Transverse colon (tissue), 4 donors: ENCODE results near the gene PRPH2. TPM values are rescaled to one million over a fixed set of nuclear protein-coding genes. Genes with fewer than 3 reads are reported as not detected.
A peak's percentile ranks its signal among the peaks of the same experiment; 100 is the strongest.

Experiments used
- DNase-seq: peaks from one replicate; pipeline ENCODE4 v3.0.0-alpha.2; 2019
- H3K27ac ChIP-seq, 4 donors: fragments of 200-600 bp; sonication (generic); 2 replicates each; pipeline ENCODE4 v1.5.1; 2016 to 2018; ENCODE audit warnings: inconsistent platforms in 4 of 4
- H3K27me3 ChIP-seq: fragments of 200-600 bp; sonication (generic); 2 replicates; pipeline ENCODE4 v1.5.1; 2017; ENCODE audit warnings: inconsistent platforms
- H3K36me3 ChIP-seq, 4 donors: fragments of 200-600 bp; sonication (generic); 2 replicates each; pipeline ENCODE4 v1.5.1; 2017 to 2019; ENCODE audit warnings: inconsistent platforms in 4 of 4
- H3K4me1 ChIP-seq, 4 donors: fragments of 200-600 bp; sonication (generic); 2 replicates each; pipeline ENCODE4 v1.5.1; 2017 to 2020; ENCODE audit warnings: inconsistent platforms in 4 of 4
- H3K4me3 ChIP-seq, 4 donors: fragments of 200-600 bp; sonication (generic); 1 replicate in 1 of 4; 2 replicates in 3 of 4; pipeline versions ENCODE4 v1.5.1 to v1.6.1; 2017 to 2019; ENCODE audit warnings: inconsistent platforms in 4 of 4
- H3K9me3 ChIP-seq, 2 donors: fragments of 200-600 bp; sonication (generic); 2 replicates each; pipeline ENCODE4 v1.5.1; 2017 to 2019; ENCODE audit warnings: inconsistent platforms in 2 of 2
- EP300 ChIP-seq: sonication (generic); formaldehyde crosslinking; IDR thresholded peaks from one replicate; pipeline ENCODE4 v1.6.1; 2017; ENCODE audit warnings: antibody characterized with exemption, low read depth
- POLR2A ChIP-seq: fragments of 450-650 bp; IDR thresholded peaks from one replicate; pipeline ENCODE4 v1.6.1; 2016; ENCODE audit warnings: antibody characterized with exemption, mild to moderate bottlenecking, moderate library complexity
- POLR2AphosphoS5 ChIP-seq, 3 donors: sonication (generic); formaldehyde crosslinking; IDR thresholded peaks; one replicate each; pipeline ENCODE4 v1.6.1; 2016; ENCODE audit warnings: antibody characterized with exemption in 3 of 3
- WGBS, 2 donors: methylation state at CpG; one replicate each; pipeline ENCODE4 v1.1.5; 2018; ENCODE audit warnings: low coverage in 1 of 2; 5-methylcytosine and 5-hydroxymethylcytosine counted together
- in situ Hi-C, 4 donors: fragments of 200-750 bp; cut with MboI; loops; one replicate each; pipeline versions ENCODE4 v1.15.0 to v1.15.1; 2017; ENCODE audit warnings: low sequenced_read_pairs in 3 of 4, low pct_ligation_motif_present in 1 of 4, low pct_unique_long_range_greater_than_20kb in 1 of 4
- intact Hi-C: fragments of 100-400 bp; cut with DNase I; formaldehyde crosslinking; loops from one replicate; pipeline ENCODE4 v1.15.1; 2023; ENCODE audit warnings: low total_unique reads
- total RNA-seq, 4 donors: library from RNA; depleted of rRNA; stranded (reverse); fragments of >200 nt; gene quantifications; one replicate each; pipeline ENCODE4 v1.1.0, GENCODE V29; 2016
- TF ChIP-seq, protein P1 (sequence below), 5 experiments: fragments of 200-600 bp in 3 of 5; fragments of 450-650 bp in 2 of 5; sonication (generic) in 3 of 5; IDR thresholded peaks; 1 replicate in 2 of 5; 2 replicates in 3 of 5; pipeline ENCODE4 v1.5.1; 2016 to 2017; ENCODE audit warnings: antibody characterized with exemption in 5 of 5, inconsistent platforms in 3 of 5, mild to moderate bottlenecking in 2 of 5, moderate library complexity in 1 of 5

Gene PRPH2
- total RNA-seq, 4 donors from 2014 or later = 0.27 to 1.1 (median 0.32) TPM; not detected in 1

- in situ Hi-C loops (loop anchor here in 3 of 4 donors (5.0 to 25.0 kb wide), 3 partner anchors 64 to 161 kb away; partner anchors contain the start of gene RPL7L1 (in 1 of the 3)), intact Hi-C loops (loop anchor here (5.0 to 10.0 kb wide), 2 partner anchors 64 to 148 kb away; partner anchors contain the start of gene RPL7L1)
- Histone ChIP-seq H3K27me3 (no peaks in the 10 kb centered on the region), H3K27ac (peak overlapping the region; percentile 76 to 85 (median 82)), H3K9me3 (no peaks in the 10 kb centered on the region), H3K4me1 (peaks cover 7 to 22% (median 13%) of the 10 kb centered on the region in 4 donors), H3K36me3 (no peaks in the 10 kb centered on the region), H3K4me3 (peak overlapping the region; percentile 15 to 59 (median 36))
- DNase-seq = peak; percentile 79
- WGBS, 2 donors = 3% methylated on average over 14 of the region's 14 CpGs
- peak in 2 of 3 donors; percentile 33 to 57 for TF ChIP-seq POLR2AphosphoS5 (IDR thresholded peaks at IDR 0.05)
- TF ChIP-seq, protein P1, sequence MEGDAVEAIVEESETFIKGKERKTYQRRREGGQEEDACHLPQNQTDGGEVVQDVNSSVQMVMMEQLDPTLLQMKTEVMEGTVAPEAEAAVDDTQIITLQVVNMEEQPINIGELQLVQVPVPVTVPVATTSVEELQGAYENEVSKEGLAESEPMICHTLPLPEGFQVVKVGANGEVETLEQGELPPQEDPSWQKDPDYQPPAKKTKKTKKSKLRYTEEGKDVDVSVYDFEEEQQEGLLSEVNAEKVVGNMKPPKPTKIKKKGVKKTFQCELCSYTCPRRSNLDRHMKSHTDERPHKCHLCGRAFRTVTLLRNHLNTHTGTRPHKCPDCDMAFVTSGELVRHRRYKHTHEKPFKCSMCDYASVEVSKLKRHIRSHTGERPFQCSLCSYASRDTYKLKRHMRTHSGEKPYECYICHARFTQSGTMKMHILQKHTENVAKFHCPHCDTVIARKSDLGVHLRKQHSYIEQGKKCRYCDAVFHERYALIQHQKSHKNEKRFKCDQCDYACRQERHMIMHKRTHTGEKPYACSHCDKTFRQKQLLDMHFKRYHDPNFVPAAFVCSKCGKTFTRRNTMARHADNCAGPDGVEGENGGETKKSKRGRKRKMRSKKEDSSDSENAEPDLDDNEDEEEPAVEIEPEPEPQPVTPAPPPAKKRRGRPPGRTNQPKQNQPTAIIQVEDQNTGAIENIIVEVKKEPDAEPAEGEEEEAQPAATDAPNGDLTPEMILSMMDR (IDR thresholded peaks at IDR 0.05) = peak; percentile 90 to 97 (median 95)
- no peak for TF ChIP-seq POLR2A
Observed at GRCh38 chr6:42726485-42727086, 4.2 kb upstream of the PRPH2 start.

GRCh38 chr6:42726026-42726425 lies 3.6 kb upstream of the PRPH2 start:
- in situ Hi-C loops = loop anchor here in 3 of 4 donors (5.0 to 25.0 kb wide), 3 partner anchors 64 to 161 kb away; partner anchors contain the start of gene RPL7L1 (in 1 of the 3)
- H3K4me3 ChIP-seq = peak overlapping the region in 1 of 4 donors; percentile 59

GRCh38 chr6:42724825-42725224 lies 2.4 kb upstream of the PRPH2 start:
- Histone ChIP-seq H3K27me3 (no peaks in the 10 kb centered on the region), H3K9me3 (no peaks in the 10 kb centered on the region), H3K4me1 (peaks cover 7 to 22% (median 13%) of the 10 kb centered on the region in 4 donors), H3K27ac (no peak overlapping the region), H3K4me3 (no peak overlapping the region), H3K36me3 (no peaks in the 10 kb centered on the region)
- in situ Hi-C loops (loop anchor here in 3 of 4 donors (5.0 to 25.0 kb wide), 3 partner anchors 63 to 162 kb away; partner anchors contain the start of gene RPL7L1 (in 1 of the 3)), intact Hi-C loops (loop anchor here (5.0 to 10.0 kb wide), 2 partner anchors 63 to 150 kb away; partner anchors contain the start of gene RPL7L1)
- no peak for TF ChIP-seq POLR2AphosphoS5 (IDR thresholded peaks at IDR 0.05)
- TF ChIP-seq, protein P1 (IDR thresholded peaks at IDR 0.05) = no peak
- TF ChIP-seq POLR2A = no peak
- TF ChIP-seq EP300 = no peak
- no peak for DNase-seq

More at GRCh38 chr6:42726026-42726425, 3.6 kb upstream of the PRPH2 start:
- H3K36me3 ChIP-seq = no peaks in the 10 kb centered on the region
- DNase-seq = no peak
- H3K27ac ChIP-seq = peak overlapping the region; percentile 76 to 85 (median 82)
- H3K27me3 ChIP-seq = no peaks in the 10 kb centered on the region
- peaks cover 7 to 22% (median 13%) of the 10 kb centered on the region in 4 donors for H3K4me1 ChIP-seq
- intact Hi-C loops = loop anchor here (5.0 to 10.0 kb wide), 2 partner anchors 64 to 149 kb away; partner anchors contain the start of gene RPL7L1
- no peaks in the 10 kb centered on the region for H3K9me3 ChIP-seq
- TF ChIP-seq, protein P1 (IDR thresholded peaks at IDR 0.05) = no peak
- TF ChIP-seq POLR2A = no peak
- no peak for TF ChIP-seq POLR2AphosphoS5 (IDR thresholded peaks at IDR 0.05)
- no peak for TF ChIP-seq EP300

- H3K4me3 ChIP-seq = no peak overlapping the region
- WGBS, 2 donors = 17 to 53% methylated on average over 2 to 8 of the region's 8 CpGs
- peaks cover 0 to 6% (median 2%) of the 10 kb centered on the region in 4 donors for H3K4me1 ChIP-seq
- H3K27me3 ChIP-seq = no peaks in the 10 kb centered on the region
- no peak overlapping the region for H3K27ac ChIP-seq
- no peaks in the 10 kb centered on the region for H3K9me3 ChIP-seq
- in situ Hi-C loops = no loop called here
- no peak for DNase-seq
- TF ChIP-seq POLR2A (no peak), EP300 (no peak), POLR2AphosphoS5 (IDR thresholded peaks at IDR 0.05) (no peak)
- TF ChIP-seq, protein P1 (IDR thresholded peaks at IDR 0.05) = no peak
- intact Hi-C loops = loop anchor here (10.0 kb wide), 1 partner anchor 154 kb away; the partner anchor contains the start of gene RPL7L1
- H3K36me3 ChIP-seq = no peaks in the 10 kb centered on the region
Observed at GRCh38 chr6:42720739-42721138, 1.7 kb downstream of the PRPH2 start.
